ENCODE data around the gene CCNYL1.
"Not testable (repeated sequence)": the region's sequence is repeated elsewhere in the genome, so short reads cannot be mapped to it uniquely, and the experiment has no call there.

The CCNYL1 gene

GRCh38 chr2:207743514-207743913 lies 32.1 kb downstream of the CCNYL1 start:
- no peak for DNase-seq

- no peak for DNase-seq
These were observed 32.6 kb downstream of the CCNYL1 start for GRCh38 chr2:207744050-207744449.

- no peak for DNase-seq
These were observed 33.0 kb downstream of the CCNYL1 start for GRCh38 chr2:207744451-207744850.

GRCh38 chr2:207746131-207746530 lies 34.7 kb downstream of the CCNYL1 start:
- peak; percentile 88 for DNase-seq

GRCh38 chr2:207747653-207748560 lies 36.5 kb downstream of the CCNYL1 start:
- no peak for DNase-seq

GRCh38 chr2:207748993-207749392 lies 37.6 kb downstream of the CCNYL1 start:
- DNase-seq = no peak

- DNase-seq = no peak
These were observed 38.4 kb downstream of the CCNYL1 start for GRCh38 chr2:207749873-207750272.

GRCh38 chr2:207750345-207750744 lies 38.9 kb downstream of the CCNYL1 start:
- DNase-seq = peak; percentile 36

- DNase-seq = no peak
These were observed 39.4 kb downstream of the CCNYL1 start for GRCh38 chr2:207750876-207751275.

GRCh38 chr2:207753688-207754087 lies 42.2 kb downstream of the CCNYL1 start:
- DNase-seq = not testable (repeated sequence)

GRCh38 chr2:207754498-207755383 lies 43.3 kb downstream of the CCNYL1 start:
- DNase-seq = no peak

GRCh38 chr2:207758025-207758424 lies 46.6 kb downstream of the CCNYL1 start:
- no peak for DNase-seq

- DNase-seq = no peak
These were observed 48.5 kb downstream of the CCNYL1 start for GRCh38 chr2:207759890-207760289.

GRCh38 chr2:207760453-207760852 lies 49.0 kb downstream of the CCNYL1 start:
- DNase-seq = no peak

GRCh38 chr2:207761426-207761825 lies 50.0 kb downstream of the CCNYL1 start:
- DNase-seq = not testable (repeated sequence)

GRCh38 chr2:207762146-207762545 lies 50.7 kb downstream of the CCNYL1 start:
- no peak for DNase-seq

- no peak for DNase-seq
These were observed 52.0 kb downstream of the CCNYL1 start for GRCh38 chr2:207763303-207763917.

GRCh38 chr2:207764096-207764630 lies 52.7 kb downstream of the CCNYL1 start:
- DNase-seq = no peak

GRCh38 chr2:207765547-207765946 lies 54.1 kb downstream of the CCNYL1 start:
- DNase-seq = peak; percentile 84

- peak; percentile 59 for DNase-seq
These were observed 54.7 kb downstream of the CCNYL1 start for GRCh38 chr2:207766041-207766551.

GRCh38 chr2:207766697-207767460 lies 55.4 kb downstream of the CCNYL1 start:
- DNase-seq = peak; percentile 94

Data from DMS53 (cell line).